ENCODE measurements around the gene HLCS. TPM values are rescaled to one million over a fixed set of nuclear protein-coding genes. Genes with fewer than 3 reads are reported as not detected.

The HLCS gene
- polyA plus RNA-seq, 1 donor (not counting 4 experiments of a cell fraction or from before 2014, with no cell fraction given): 11.5 TPM

DNA sequence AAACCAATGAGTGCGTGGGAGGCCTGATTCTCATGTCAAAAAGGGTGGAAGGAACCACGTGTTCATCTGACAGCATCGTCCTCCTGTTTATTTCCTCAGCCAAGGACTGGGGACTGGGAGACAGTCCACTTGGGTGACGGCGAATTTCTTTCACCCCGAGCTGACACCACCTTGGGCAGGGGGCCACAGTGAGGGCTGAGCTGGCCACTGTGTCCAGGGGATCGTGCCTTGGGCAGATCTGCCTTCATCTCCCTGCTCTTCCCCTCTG is 145.5 kb downstream of the HLCS start:
- Histone ChIP-seq H4K20me1 (ENCODE audit: control insufficient read depth, extremely low read depth, insufficient read depth, low read length) (no peaks in the 10 kb centered on the region), H3K79me2 (ENCODE audit: control insufficient read depth, insufficient read depth, low read length) (no peaks in the 10 kb centered on the region), H3K4me1 (ENCODE audit: control insufficient read depth, extremely low read depth, insufficient read depth, low read length) (no peaks in the 10 kb centered on the region), H3K27me3 (ENCODE audit: control insufficient read depth, extremely low read depth, insufficient read depth, low read length) (no peaks in the 10 kb centered on the region), H3K9me3 (ENCODE audit: control insufficient read depth, low read depth, low read length) (no peaks in the 10 kb centered on the region), H3K9me1 (ENCODE audit: control insufficient read depth, extremely low read depth, insufficient read depth, low read length) (no peaks in the 10 kb centered on the region), H2AFZ (ENCODE audit: control insufficient read depth, low read length) (no peak overlapping the region), H3K9ac (ENCODE audit: control insufficient read depth, extremely low read depth, insufficient read depth, low read length) (no peak overlapping the region), H3K4me2 (ENCODE audit: control insufficient read depth, extremely low read depth, insufficient read depth, low read depth, low read length) (no peak overlapping the region), H3K36me3 (ENCODE audit: control insufficient read depth in 2 of 2, extremely low read depth in 1 of 2, insufficient read depth in 2 of 2, low read length in 2 of 2) (no peaks in the 10 kb centered on the region), H3K27ac (ENCODE audit: control insufficient read depth, insufficient read depth, low read length) (no peak overlapping the region), H3K4me3 (ENCODE audit: control insufficient read depth in 2 of 3, extremely low read depth in 1 of 3, insufficient read depth in 2 of 3, low read depth in 1 of 3, low read length in 3 of 3) (no peak overlapping the region)
- no peak for FAIRE-seq
- dilution Hi-C loops (cut with MboI; ENCODE audit: extremely low pct_ligation_motif_present, low sequenced_read_pairs): no loop called here
- TF ChIP-seq EZH2 (IDR thresholded peaks at IDR 0.05; ENCODE audit: low read length) (no peak), CTCF (optimal IDR thresholded peaks at IDR 0.05 in 1 of 3, IDR thresholded peaks at IDR 0.05 in 1 of 3, conservative IDR thresholded peaks at IDR 0.05 in 1 of 3; ENCODE audit: extremely low read depth in 1 of 3, insufficient read depth in 2 of 3, low read length in 3 of 3) (no peak)
- DNase-seq (ENCODE audit: low read depth, low spot score): no peak

GRCh38 chr21:36820176-36821031 is 146.1 kb downstream of the HLCS start:
- Histone ChIP-seq H3K9me3 (ENCODE audit: control insufficient read depth, low read depth, low read length) (no peaks in the 10 kb centered on the region), H3K4me2 (ENCODE audit: control insufficient read depth, extremely low read depth, insufficient read depth, low read depth, low read length) (no peak overlapping the region), H3K27me3 (ENCODE audit: control insufficient read depth, extremely low read depth, insufficient read depth, low read length) (no peaks in the 10 kb centered on the region), H4K20me1 (ENCODE audit: control insufficient read depth, extremely low read depth, insufficient read depth, low read length) (no peaks in the 10 kb centered on the region), H3K9ac (ENCODE audit: control insufficient read depth, extremely low read depth, insufficient read depth, low read length) (no peak overlapping the region), H3K79me2 (ENCODE audit: control insufficient read depth, insufficient read depth, low read length) (no peaks in the 10 kb centered on the region), H3K4me3 (ENCODE audit: control insufficient read depth in 2 of 3, extremely low read depth in 1 of 3, insufficient read depth in 2 of 3, low read depth in 1 of 3, low read length in 3 of 3) (no peak overlapping the region), H3K9me1 (ENCODE audit: control insufficient read depth, extremely low read depth, insufficient read depth, low read length) (no peaks in the 10 kb centered on the region), H3K4me1 (ENCODE audit: control insufficient read depth, extremely low read depth, insufficient read depth, low read length) (no peaks in the 10 kb centered on the region), H2AFZ (ENCODE audit: control insufficient read depth, low read length) (no peak overlapping the region), H3K36me3 (ENCODE audit: control insufficient read depth in 2 of 2, extremely low read depth in 1 of 2, insufficient read depth in 2 of 2, low read length in 2 of 2) (no peaks in the 10 kb centered on the region), H3K27ac (ENCODE audit: control insufficient read depth, insufficient read depth, low read length) (no peak overlapping the region)
- no peak for TF ChIP-seq CTCF (optimal IDR thresholded peaks at IDR 0.05 in 1 of 3, IDR thresholded peaks at IDR 0.05 in 1 of 3, conservative IDR thresholded peaks at IDR 0.05 in 1 of 3; ENCODE audit: extremely low read depth in 1 of 3, insufficient read depth in 2 of 3, low read length in 3 of 3)
- TF ChIP-seq EZH2 (IDR thresholded peaks at IDR 0.05; ENCODE audit: low read length): no peak
- DNase-seq (ENCODE audit: low read depth, low spot score) (no peak), FAIRE-seq (no peak)
- dilution Hi-C loops (cut with MboI; ENCODE audit: extremely low pct_ligation_motif_present, low sequenced_read_pairs): no loop called here
